ENCODE results near the gene ANAPC10.

DNA sequence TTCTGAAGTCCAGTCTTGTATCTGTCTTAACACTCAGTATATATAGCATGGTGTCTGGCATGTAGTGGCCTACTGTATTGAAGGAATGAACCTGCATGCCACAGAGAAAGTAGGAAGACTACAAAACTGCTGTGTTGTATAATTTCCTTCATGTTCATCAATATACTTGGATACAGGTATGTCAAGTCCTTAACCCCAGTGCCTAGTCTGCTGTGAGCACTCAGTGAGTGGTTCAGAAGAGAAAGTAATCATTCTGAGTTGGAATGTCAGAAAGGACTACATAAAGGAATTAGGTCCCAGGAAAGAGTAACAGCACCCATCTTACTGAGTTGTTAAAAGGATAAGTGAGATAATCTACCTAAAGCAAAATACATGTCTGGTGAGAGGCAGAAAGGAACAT, 32.1 kb upstream of the ANAPC10 start:
- TF ChIP-seq, protein P1, sequence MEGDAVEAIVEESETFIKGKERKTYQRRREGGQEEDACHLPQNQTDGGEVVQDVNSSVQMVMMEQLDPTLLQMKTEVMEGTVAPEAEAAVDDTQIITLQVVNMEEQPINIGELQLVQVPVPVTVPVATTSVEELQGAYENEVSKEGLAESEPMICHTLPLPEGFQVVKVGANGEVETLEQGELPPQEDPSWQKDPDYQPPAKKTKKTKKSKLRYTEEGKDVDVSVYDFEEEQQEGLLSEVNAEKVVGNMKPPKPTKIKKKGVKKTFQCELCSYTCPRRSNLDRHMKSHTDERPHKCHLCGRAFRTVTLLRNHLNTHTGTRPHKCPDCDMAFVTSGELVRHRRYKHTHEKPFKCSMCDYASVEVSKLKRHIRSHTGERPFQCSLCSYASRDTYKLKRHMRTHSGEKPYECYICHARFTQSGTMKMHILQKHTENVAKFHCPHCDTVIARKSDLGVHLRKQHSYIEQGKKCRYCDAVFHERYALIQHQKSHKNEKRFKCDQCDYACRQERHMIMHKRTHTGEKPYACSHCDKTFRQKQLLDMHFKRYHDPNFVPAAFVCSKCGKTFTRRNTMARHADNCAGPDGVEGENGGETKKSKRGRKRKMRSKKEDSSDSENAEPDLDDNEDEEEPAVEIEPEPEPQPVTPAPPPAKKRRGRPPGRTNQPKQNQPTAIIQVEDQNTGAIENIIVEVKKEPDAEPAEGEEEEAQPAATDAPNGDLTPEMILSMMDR (IDR thresholded peaks at IDR 0.05), result no peak
- TF ChIP-seq POLR2AphosphoS5 (IDR thresholded peaks at IDR 0.05; ENCODE audit: low read depth, low read length) (no peak), TCF7L2 (IDR thresholded peaks at IDR 0.05; ENCODE audit: low read depth, low read length) (no peak)
- TF ChIP-seq, protein P2, sequence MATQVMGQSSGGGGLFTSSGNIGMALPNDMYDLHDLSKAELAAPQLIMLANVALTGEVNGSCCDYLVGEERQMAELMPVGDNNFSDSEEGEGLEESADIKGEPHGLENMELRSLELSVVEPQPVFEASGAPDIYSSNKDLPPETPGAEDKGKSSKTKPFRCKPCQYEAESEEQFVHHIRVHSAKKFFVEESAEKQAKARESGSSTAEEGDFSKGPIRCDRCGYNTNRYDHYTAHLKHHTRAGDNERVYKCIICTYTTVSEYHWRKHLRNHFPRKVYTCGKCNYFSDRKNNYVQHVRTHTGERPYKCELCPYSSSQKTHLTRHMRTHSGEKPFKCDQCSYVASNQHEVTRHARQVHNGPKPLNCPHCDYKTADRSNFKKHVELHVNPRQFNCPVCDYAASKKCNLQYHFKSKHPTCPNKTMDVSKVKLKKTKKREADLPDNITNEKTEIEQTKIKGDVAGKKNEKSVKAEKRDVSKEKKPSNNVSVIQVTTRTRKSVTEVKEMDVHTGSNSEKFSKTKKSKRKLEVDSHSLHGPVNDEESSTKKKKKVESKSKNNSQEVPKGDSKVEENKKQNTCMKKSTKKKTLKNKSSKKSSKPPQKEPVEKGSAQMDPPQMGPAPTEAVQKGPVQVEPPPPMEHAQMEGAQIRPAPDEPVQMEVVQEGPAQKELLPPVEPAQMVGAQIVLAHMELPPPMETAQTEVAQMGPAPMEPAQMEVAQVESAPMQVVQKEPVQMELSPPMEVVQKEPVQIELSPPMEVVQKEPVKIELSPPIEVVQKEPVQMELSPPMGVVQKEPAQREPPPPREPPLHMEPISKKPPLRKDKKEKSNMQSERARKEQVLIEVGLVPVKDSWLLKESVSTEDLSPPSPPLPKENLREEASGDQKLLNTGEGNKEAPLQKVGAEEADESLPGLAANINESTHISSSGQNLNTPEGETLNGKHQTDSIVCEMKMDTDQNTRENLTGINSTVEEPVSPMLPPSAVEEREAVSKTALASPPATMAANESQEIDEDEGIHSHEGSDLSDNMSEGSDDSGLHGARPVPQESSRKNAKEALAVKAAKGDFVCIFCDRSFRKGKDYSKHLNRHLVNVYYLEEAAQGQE (IDR thresholded peaks at IDR 0.05; ENCODE audit: insufficient read depth in 1 of 2, low read depth in 2 of 2, low read length in 1 of 2), result no peak
